HL-60 (cell line): Measurements from ENCODE around the gene PAPPA2.

Experiments used
- DNase-seq, 2 experiments: peaks; one replicate each; pipeline ENCODE4 v3.0.0-alpha.2; 2010 to 2020; ENCODE audit warnings: low read depth in 1 of 2, low spot score in 1 of 2
- H3K27ac ChIP-seq: fragments of 250-450 bp; sonication (Bioruptor Pico); replicated peaks from 2 replicates; pipeline ENCODE4 v1.5.1; 2020; ENCODE audit warnings: mild to moderate bottlenecking, moderate library complexity
- H3K27me3 ChIP-seq: fragments of 250-450 bp; sonication (Bioruptor Pico); 2 replicates; pipeline ENCODE4 v1.5.1; 2021; ENCODE audit warnings: mild to moderate bottlenecking, moderate library complexity; ENCODE audit not compliant: insufficient read depth, poor library complexity, severe bottlenecking
- H3K4me3 ChIP-seq: replicated peaks from 2 replicates; pipeline ENCODE4 v1.5.1; 2011; ENCODE audit warnings: mild to moderate bottlenecking, control low read depth, low read length; ENCODE audit not compliant: insufficient read depth
- CTCF ChIP-seq: IDR thresholded peaks from one replicate; pipeline ENCODE4 v1.5.1; 2011; ENCODE audit warnings: low read length, control low read depth, inconsistent platforms; ENCODE audit not compliant: insufficient read depth
- GABPA ChIP-seq: IDR thresholded peaks from 2 replicates; pipeline ENCODE4 v1.6.1; 2012; ENCODE audit warnings: low read depth
- POLR2AphosphoS5 ChIP-seq: IDR thresholded peaks from 2 replicates; pipeline ENCODE4 v1.6.1; 2012; ENCODE audit warnings: low read depth
- REST ChIP-seq: IDR thresholded peaks from 2 replicates; pipeline ENCODE4 v1.6.1; 2012; ENCODE audit warnings: low read depth; ENCODE audit not compliant: insufficient replicate concordance
- SPI1 ChIP-seq: IDR thresholded peaks from 2 replicates; pipeline ENCODE4 v1.6.1; 2012; ENCODE audit warnings: low read depth, mild to moderate bottlenecking, borderline replicate concordance

The PAPPA2 gene

GRCh38 chr1:176791906-176792305, 328.9 kb downstream of the PAPPA2 start:
- H3K27me3 ChIP-seq: no peaks in the 10 kb centered on the region
- no peak for TF ChIP-seq POLR2AphosphoS5
- TF ChIP-seq SPI1: no peak
- TF ChIP-seq GABPA: no peak
- no peak for TF ChIP-seq CTCF
- no peak overlapping the region for H3K4me3 ChIP-seq
- no peak overlapping the region for H3K27ac ChIP-seq
- no peak for DNase-seq

GRCh38 chr1:176794897-176795508, 332.0 kb downstream of the PAPPA2 start:
- Histone ChIP-seq H3K27me3 (no peaks in the 10 kb centered on the region), H3K27ac (no peak overlapping the region), H3K4me3 (no peak overlapping the region)
- no peak for TF ChIP-seq POLR2AphosphoS5
- TF ChIP-seq GABPA: no peak
- TF ChIP-seq SPI1: no peak
- TF ChIP-seq CTCF: no peak
- TF ChIP-seq REST: no peak
- no peak for DNase-seq

- no peak for DNase-seq
- H3K27me3 ChIP-seq: no peaks in the 10 kb centered on the region
- H3K27ac ChIP-seq: no peak overlapping the region
- no peak overlapping the region for H3K4me3 ChIP-seq
- TF ChIP-seq GABPA (no peak), POLR2AphosphoS5 (no peak), REST (no peak), SPI1 (no peak), CTCF (no peak)
Observed at GRCh38 chr1:176795929-176796328, 333.0 kb downstream of the PAPPA2 start.

- DNase-seq: no peak
- TF ChIP-seq CTCF (no peak), REST (no peak), SPI1 (no peak), POLR2AphosphoS5 (no peak), GABPA (no peak)
- Histone ChIP-seq H3K27ac (no peak overlapping the region), H3K27me3 (no peaks in the 10 kb centered on the region), H3K4me3 (no peak overlapping the region)
Observed at GRCh38 chr1:176796583-176796982, 333.6 kb downstream of the PAPPA2 start.
